ENCODE results near the gene LIN54. TPM values are rescaled to one million over a fixed set of nuclear protein-coding genes. Genes with fewer than 3 reads are reported as not detected.
A peak's percentile ranks its signal among the peaks of the same experiment; 100 is the strongest.

Gene LIN54
- polyA plus RNA-seq, 1 of the 3 experiments (the other 2 are of a cell fraction): 6.4 TPM

DNA sequence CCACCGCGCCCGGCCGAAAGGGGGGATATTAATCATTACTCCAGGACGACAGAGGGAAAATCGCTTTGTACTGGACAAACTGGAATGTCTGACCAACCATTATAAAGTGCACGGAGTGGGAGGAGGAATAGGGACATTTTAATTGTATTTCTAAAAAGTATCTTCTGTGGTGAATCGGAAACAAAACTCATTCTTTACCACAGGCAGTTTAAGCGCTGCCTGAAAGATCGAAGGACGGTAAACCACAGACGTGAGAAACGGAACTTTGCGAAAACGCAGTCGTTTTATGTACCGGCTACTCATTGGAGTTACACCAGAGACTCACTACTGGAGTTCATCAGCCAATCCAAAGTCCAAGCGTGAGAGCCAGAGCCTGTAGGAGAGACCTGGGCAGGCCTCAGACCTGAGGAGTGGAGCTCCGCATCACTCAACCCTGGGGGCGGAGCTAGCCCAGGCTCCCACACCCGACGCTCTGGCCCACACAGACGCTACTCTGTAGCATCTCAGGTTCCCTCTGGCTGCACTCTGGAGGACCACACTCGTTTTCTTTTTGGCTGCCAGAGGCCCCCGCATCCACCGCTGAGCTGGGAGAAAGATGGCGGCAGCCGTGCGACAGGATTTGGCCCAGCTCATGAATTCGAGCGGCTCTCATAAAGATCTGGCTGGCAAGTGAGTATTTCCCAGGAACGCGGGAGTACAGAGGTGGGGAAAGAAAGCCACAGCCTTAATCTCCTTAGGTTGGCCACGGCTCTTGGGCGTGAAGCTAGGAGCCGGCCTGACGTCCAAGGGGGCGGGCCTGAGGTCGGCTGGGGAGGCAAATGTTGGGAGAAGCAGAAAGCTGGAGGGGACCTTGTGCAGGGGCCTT, 24.2 kb upstream of the LIN54 start, which contains the start of gene COPS4 (continued):
- TF ChIP-seq, protein P1, sequence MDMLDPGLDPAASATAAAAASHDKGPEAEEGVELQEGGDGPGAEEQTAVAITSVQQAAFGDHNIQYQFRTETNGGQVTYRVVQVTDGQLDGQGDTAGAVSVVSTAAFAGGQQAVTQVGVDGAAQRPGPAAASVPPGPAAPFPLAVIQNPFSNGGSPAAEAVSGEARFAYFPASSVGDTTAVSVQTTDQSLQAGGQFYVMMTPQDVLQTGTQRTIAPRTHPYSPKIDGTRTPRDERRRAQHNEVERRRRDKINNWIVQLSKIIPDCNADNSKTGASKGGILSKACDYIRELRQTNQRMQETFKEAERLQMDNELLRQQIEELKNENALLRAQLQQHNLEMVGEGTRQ (IDR thresholded peaks at IDR 0.05; ENCODE audit: borderline replicate concordance, low read depth, low read length): no peak
- TF ChIP-seq, protein P2, sequence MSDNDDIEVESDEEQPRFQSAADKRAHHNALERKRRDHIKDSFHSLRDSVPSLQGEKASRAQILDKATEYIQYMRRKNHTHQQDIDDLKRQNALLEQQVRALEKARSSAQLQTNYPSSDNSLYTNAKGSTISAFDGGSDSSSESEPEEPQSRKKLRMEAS (IDR thresholded peaks at IDR 0.05; ENCODE audit: low read depth): peak; percentile 64; the same call in 1 of the 2 replicates
- TF ChIP-seq MXI1 (IDR thresholded peaks at IDR 0.05; ENCODE audit: low read depth, low read length) (no peak; the same call in none of the 2 replicates), POLR2AphosphoS5 (IDR thresholded peaks at IDR 0.05; ENCODE audit: low read depth, low read length) (peak; percentile 64; the same call in 1 of the 2 replicates)
- TF ChIP-seq, protein P3, sequence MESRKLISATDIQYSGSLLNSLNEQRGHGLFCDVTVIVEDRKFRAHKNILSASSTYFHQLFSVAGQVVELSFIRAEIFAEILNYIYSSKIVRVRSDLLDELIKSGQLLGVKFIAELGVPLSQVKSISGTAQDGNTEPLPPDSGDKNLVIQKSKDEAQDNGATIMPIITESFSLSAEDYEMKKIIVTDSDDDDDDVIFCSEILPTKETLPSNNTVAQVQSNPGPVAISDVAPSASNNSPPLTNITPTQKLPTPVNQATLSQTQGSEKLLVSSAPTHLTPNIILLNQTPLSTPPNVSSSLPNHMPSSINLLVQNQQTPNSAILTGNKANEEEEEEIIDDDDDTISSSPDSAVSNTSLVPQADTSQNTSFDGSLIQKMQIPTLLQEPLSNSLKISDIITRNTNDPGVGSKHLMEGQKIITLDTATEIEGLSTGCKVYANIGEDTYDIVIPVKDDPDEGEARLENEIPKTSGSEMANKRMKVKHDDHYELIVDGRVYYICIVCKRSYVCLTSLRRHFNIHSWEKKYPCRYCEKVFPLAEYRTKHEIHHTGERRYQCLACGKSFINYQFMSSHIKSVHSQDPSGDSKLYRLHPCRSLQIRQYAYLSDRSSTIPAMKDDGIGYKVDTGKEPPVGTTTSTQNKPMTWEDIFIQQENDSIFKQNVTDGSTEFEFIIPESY (IDR thresholded peaks at IDR 0.05; ENCODE audit: borderline replicate concordance, low read depth): peak; percentile 55; the same call in 1 of the 2 replicates

DNA sequence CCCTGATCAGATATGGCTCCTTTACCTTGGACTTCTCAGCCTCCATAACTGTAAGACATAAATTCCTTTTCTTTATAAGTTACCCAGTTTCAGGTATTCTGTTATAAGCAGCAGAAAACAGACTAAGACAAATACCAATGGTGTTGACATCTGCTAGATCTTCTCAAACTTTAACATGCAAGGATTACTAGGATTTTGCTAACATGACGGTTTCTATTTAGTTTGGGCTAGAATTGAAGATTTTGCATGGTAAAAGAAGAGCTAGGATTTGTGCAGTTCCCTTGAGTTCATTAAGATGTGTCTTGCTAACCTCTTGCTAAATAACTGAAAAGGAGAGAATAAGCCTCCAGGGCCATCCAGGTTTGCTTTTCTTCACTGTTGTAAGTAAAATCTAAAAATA, 19.1 kb upstream of the LIN54 start:
- POLR2A ChIA-PET: interaction anchor here (0.8 kb wide), 1 partner anchor 129 kb away, joined by 3 read pairs; the partner anchor contains the start of gene THAP9
- no peak for TF ChIP-seq SIN3A (IDR thresholded peaks at IDR 0.05; ENCODE audit: borderline replicate concordance, low read depth, low read length)
- TF ChIP-seq, protein P1 (IDR thresholded peaks at IDR 0.05; ENCODE audit: borderline replicate concordance, low read depth, low read length): no peak
- TF ChIP-seq CHD2 (IDR thresholded peaks at IDR 0.05; ENCODE audit: low read length, partially characterized antibody): no peak
- TF ChIP-seq TCF12 (IDR thresholded peaks at IDR 0.05): no peak
- no peak for TF ChIP-seq TAF1 (IDR thresholded peaks at IDR 0.05; ENCODE audit: borderline replicate concordance, low read depth, low read length)
- TF ChIP-seq NFIC (IDR thresholded peaks at IDR 0.05; ENCODE audit: borderline replicate concordance): no peak
- no peak for TF ChIP-seq JUND (IDR thresholded peaks at IDR 0.05)
- no peak for TF ChIP-seq FOSL2 (IDR thresholded peaks at IDR 0.05; ENCODE audit: borderline replicate concordance, low read depth)
- TF ChIP-seq SMC3 (IDR thresholded peaks at IDR 0.05; ENCODE audit: low read depth, low read length): no peak
- TF ChIP-seq, protein P4, sequence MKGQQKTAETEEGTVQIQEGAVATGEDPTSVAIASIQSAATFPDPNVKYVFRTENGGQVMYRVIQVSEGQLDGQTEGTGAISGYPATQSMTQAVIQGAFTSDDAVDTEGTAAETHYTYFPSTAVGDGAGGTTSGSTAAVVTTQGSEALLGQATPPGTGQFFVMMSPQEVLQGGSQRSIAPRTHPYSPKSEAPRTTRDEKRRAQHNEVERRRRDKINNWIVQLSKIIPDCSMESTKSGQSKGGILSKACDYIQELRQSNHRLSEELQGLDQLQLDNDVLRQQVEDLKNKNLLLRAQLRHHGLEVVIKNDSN (IDR thresholded peaks at IDR 0.05; ENCODE audit: borderline replicate concordance, low read depth): no peak
- no peak for TF ChIP-seq GABPA (IDR thresholded peaks at IDR 0.05; ENCODE audit: low read depth)
- TF ChIP-seq, protein P5, sequence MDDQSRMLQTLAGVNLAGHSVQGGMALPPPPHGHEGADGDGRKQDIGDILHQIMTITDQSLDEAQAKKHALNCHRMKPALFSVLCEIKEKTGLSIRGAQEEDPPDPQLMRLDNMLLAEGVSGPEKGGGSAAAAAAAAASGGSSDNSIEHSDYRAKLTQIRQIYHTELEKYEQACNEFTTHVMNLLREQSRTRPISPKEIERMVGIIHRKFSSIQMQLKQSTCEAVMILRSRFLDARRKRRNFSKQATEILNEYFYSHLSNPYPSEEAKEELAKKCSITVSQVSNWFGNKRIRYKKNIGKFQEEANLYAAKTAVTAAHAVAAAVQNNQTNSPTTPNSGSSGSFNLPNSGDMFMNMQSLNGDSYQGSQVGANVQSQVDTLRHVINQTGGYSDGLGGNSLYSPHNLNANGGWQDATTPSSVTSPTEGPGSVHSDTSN (IDR thresholded peaks at IDR 0.05): no peak
- 68% methylated on average over 1 of the region's 1 CpG for WGBS (ENCODE audit: low lambda C conversion rate)

More for the DNA sequence above, 19.1 kb upstream of the LIN54 start:
- H3K79me2 ChIP-seq (ENCODE audit: insufficient read depth): no peaks in the 10 kb centered on the region
- CTCF ChIA-PET: no interaction called here
- no peak for DNase-seq
- H3K9me3 ChIP-seq: no peaks in the 10 kb centered on the region
- no peak overlapping the region for H3K4me2 ChIP-seq
- H3K9me2 ChIP-seq: no peaks in the 10 kb centered on the region
- H3F3A ChIP-seq (replicated peaks; ENCODE audit: insufficient read depth): peaks cover 10% of the 10 kb centered on the region
- no peak overlapping the region for H3K9ac ChIP-seq
- H3K4me3 ChIP-seq (ENCODE audit: low read depth in 2 of 2, low read length in 1 of 2): no peak overlapping the region
- H3K27ac ChIP-seq (ENCODE audit: low read depth in 2 of 2, low read length in 1 of 2): no peak overlapping the region
- H3K27me3 ChIP-seq (ENCODE audit: insufficient read depth): no peaks in the 10 kb centered on the region
- H2AFZ ChIP-seq (ENCODE audit: low read depth): no peak overlapping the region
- H4K20me1 ChIP-seq (ENCODE audit: insufficient read depth): no peaks in the 10 kb centered on the region
- no peaks in the 10 kb centered on the region for H3K4me1 ChIP-seq (ENCODE audit: control insufficient read depth in 1 of 2, insufficient read depth in 2 of 2, low read depth in 1 of 2, low read length in 1 of 2)
- H3K36me3 ChIP-seq (replicated peaks in 1 of 2; ENCODE audit: control insufficient read depth in 1 of 2, insufficient read depth in 2 of 2, low read length in 1 of 2): no peaks in the 10 kb centered on the region
